ENCODE results near the gene CMTM4. TPM values are rescaled to one million over a fixed set of nuclear protein-coding genes. Genes with fewer than 3 reads are reported as not detected.

CMTM4 gene
- polyA plus RNA-seq, 1 of the 3 experiments (the other 2 are of a cell fraction), result 21.7 TPM

- peaks cover 24% of the 10 kb centered on the region; the same call in 1 of the 2 replicates for H4K20me1 ChIP-seq (ENCODE audit: insufficient read depth)
These were observed 86.3 kb downstream of the CMTM4 start for GRCh38 chr16:66610111-66610820.

GRCh38 chr16:66609139-66609510 lies 87.4 kb downstream of the CMTM4 start:
- Histone ChIP-seq H3K4me3 (ENCODE audit: low read depth in 2 of 2, low read length in 1 of 2) (no peak overlapping the region), H3K27ac (ENCODE audit: low read depth in 2 of 2, low read length in 1 of 2) (peak overlapping the region; percentile 36 to 38; a peak in 3 of 4 replicates), H3K36me3 (replicated peaks in 1 of 2; ENCODE audit: control insufficient read depth in 1 of 2, insufficient read depth in 2 of 2, low read length in 1 of 2) (peaks cover 24 to 46% of the 10 kb centered on the region in 2 experiments), H3K4me1 (ENCODE audit: control insufficient read depth in 1 of 2, insufficient read depth in 2 of 2, low read depth in 1 of 2, low read length in 1 of 2) (peaks cover 5 to 19% of the 10 kb centered on the region in 2 experiments; a peak in 3 of 4 replicates), H3K79me2 (ENCODE audit: insufficient read depth) (peaks cover 58% of the 10 kb centered on the region), H2AFZ (ENCODE audit: low read depth) (no peak overlapping the region), H3K9ac (no peak overlapping the region), H3K9me3 (no peaks in the 10 kb centered on the region), H3F3A (replicated peaks; ENCODE audit: insufficient read depth) (peaks cover 13% of the 10 kb centered on the region), H3K9me2 (no peaks in the 10 kb centered on the region), H4K20me1 (ENCODE audit: insufficient read depth) (peaks cover 24% of the 10 kb centered on the region; the same call in 1 of the 2 replicates), H3K4me2 (peak overlapping the region; percentile 38; the same call in 1 of the 2 replicates), H3K27me3 (ENCODE audit: insufficient read depth) (no peaks in the 10 kb centered on the region)
- DNase-seq, result no peak
- ChIA-PET POLR2A (interaction anchor here (1.3 kb wide), 1 partner anchor 52 kb away, joined by 5 read pairs; no protein-coding TSS in a partner anchor), CTCF (interaction anchor here (0.5 to 6.5 kb wide), 51 partner anchors 10 to 800 kb away, joined by 3 to 68 read pairs (median 5); partner anchors contain the start of genes CKLF, CMTM2 and NAE1)
- TF ChIP-seq FOSL2 (IDR thresholded peaks at IDR 0.05; ENCODE audit: borderline replicate concordance, low read depth) (no peak), EP300 (IDR thresholded peaks at IDR 0.05; ENCODE audit: borderline replicate concordance in 1 of 2, low read depth in 1 of 2, low read length in 1 of 2) (no peak), RXRA (IDR thresholded peaks at IDR 0.05; ENCODE audit: borderline replicate concordance, low read depth) (no peak), JUND (IDR thresholded peaks at IDR 0.05) (no peak), FOXJ3 (CRISPR knock-in tag; IDR thresholded peaks at IDR 0.05) (no peak), USF1 (IDR thresholded peaks at IDR 0.05; ENCODE audit: borderline replicate concordance, low read depth) (no peak), MEF2A (IDR thresholded peaks at IDR 0.05; ENCODE audit: borderline replicate concordance, low read depth) (no peak), MXI1 (IDR thresholded peaks at IDR 0.05; ENCODE audit: low read depth, low read length) (no peak), YY1 (IDR thresholded peaks at IDR 0.05; ENCODE audit: low read depth) (no peak), SMC3 (IDR thresholded peaks at IDR 0.05; ENCODE audit: low read depth, low read length) (no peak), RFX5 (IDR thresholded peaks at IDR 0.05; ENCODE audit: low read length) (no peak)
- TF ChIP-seq, protein P1, sequence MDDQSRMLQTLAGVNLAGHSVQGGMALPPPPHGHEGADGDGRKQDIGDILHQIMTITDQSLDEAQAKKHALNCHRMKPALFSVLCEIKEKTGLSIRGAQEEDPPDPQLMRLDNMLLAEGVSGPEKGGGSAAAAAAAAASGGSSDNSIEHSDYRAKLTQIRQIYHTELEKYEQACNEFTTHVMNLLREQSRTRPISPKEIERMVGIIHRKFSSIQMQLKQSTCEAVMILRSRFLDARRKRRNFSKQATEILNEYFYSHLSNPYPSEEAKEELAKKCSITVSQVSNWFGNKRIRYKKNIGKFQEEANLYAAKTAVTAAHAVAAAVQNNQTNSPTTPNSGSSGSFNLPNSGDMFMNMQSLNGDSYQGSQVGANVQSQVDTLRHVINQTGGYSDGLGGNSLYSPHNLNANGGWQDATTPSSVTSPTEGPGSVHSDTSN (IDR thresholded peaks at IDR 0.05), result no peak
- 92% methylated on average over 9 of the region's 12 CpGs for WGBS (ENCODE audit: low lambda C conversion rate)

More at GRCh38 chr16:66610111-66610820, 86.3 kb downstream of the CMTM4 start:
- Histone ChIP-seq H3K79me2 (ENCODE audit: insufficient read depth) (peaks cover 51% of the 10 kb centered on the region), H3K27me3 (ENCODE audit: insufficient read depth) (no peaks in the 10 kb centered on the region), H3K27ac (ENCODE audit: low read depth in 2 of 2, low read length in 1 of 2) (no peak overlapping the region), H2AFZ (ENCODE audit: low read depth) (no peak overlapping the region), H3K4me1 (ENCODE audit: control insufficient read depth in 1 of 2, insufficient read depth in 2 of 2, low read depth in 1 of 2, low read length in 1 of 2) (peaks cover 5 to 19% of the 10 kb centered on the region in 2 experiments; a peak in 3 of 4 replicates), H3F3A (replicated peaks; ENCODE audit: insufficient read depth) (peaks cover 13% of the 10 kb centered on the region), H3K9me3 (no peaks in the 10 kb centered on the region), H3K9me2 (no peaks in the 10 kb centered on the region), H3K4me2 (no peak overlapping the region), H3K36me3 (replicated peaks in 1 of 2; ENCODE audit: control insufficient read depth in 1 of 2, insufficient read depth in 2 of 2, low read length in 1 of 2) (peaks cover 24 to 57% of the 10 kb centered on the region in 2 experiments), H3K4me3 (ENCODE audit: low read depth in 2 of 2, low read length in 1 of 2) (no peak overlapping the region), H3K9ac (no peak overlapping the region)
- DNase-seq, result no peak
- ChIA-PET POLR2A (no interaction called here), CTCF (interaction anchor here (1.1 to 6.5 kb wide), 9 partner anchors 13 to 556 kb away, joined by 3 to 68 read pairs (median 25); no protein-coding TSS in a partner anchor)
- no peak for TF ChIP-seq RXRA (IDR thresholded peaks at IDR 0.05; ENCODE audit: borderline replicate concordance, low read depth)
- no peak for TF ChIP-seq ZBTB33 (IDR thresholded peaks at IDR 0.05; ENCODE audit: borderline replicate concordance, low read depth)
- no peak for TF ChIP-seq RFX5 (IDR thresholded peaks at IDR 0.05; ENCODE audit: low read length)
- TF ChIP-seq GATA2 (CRISPR knock-in tag; IDR thresholded peaks at IDR 0.05), result no peak
- TF ChIP-seq USF1 (IDR thresholded peaks at IDR 0.05; ENCODE audit: borderline replicate concordance, low read depth), result no peak
- no peak for TF ChIP-seq MXI1 (IDR thresholded peaks at IDR 0.05; ENCODE audit: low read depth, low read length)
- WGBS (ENCODE audit: low lambda C conversion rate), result 93% methylated on average over 11 of the region's 14 CpGs
